ENCODE measurements around the gene SYT1.

GRCh38 chr12:78961171-78961570 lies 96.6 kb downstream of the SYT1 start:
- no peak for TF ChIP-seq CTCF (IDR thresholded peaks at IDR 0.05)
- no peak for TF ChIP-seq POLR2A (IDR thresholded peaks at IDR 0.05)

Data from uterus (tissue), 2 donors.